GM12891 (cell line): ENCODE data around the gene MIPOL1.

Source experiments
- DNase-seq: peaks from one replicate; pipeline ENCODE4 v3.0.0; 2011; ENCODE audit warnings: low spot score; ENCODE audit not compliant: insufficient read length
- FAIRE-seq: peaks from 2 replicates; lab custom pipeline; 2011; peaks lifted over from hg19 to GRCh38; lab: Jason Lieb, UNC
- PAX5 ChIP-seq: IDR thresholded peaks from 2 replicates; pipeline ENCODE4 v1.6.1; 2011; ENCODE audit warnings: low read length, moderate library complexity, mild to moderate bottlenecking; ENCODE audit not compliant: insufficient read depth, severe bottlenecking
- POLR2A ChIP-seq: IDR thresholded peaks from 2 replicates; pipeline ENCODE4 v1.6.1; 2011; ENCODE audit warnings: low read depth, low read length, control low read depth
- POLR2AphosphoS5 ChIP-seq: IDR thresholded peaks from 2 replicates; pipeline ENCODE4 v1.6.1; 2011; ENCODE audit warnings: low read depth, low read length, control low read depth
- POU2F2 ChIP-seq: IDR thresholded peaks from 2 replicates; pipeline ENCODE4 v1.6.1; 2011; ENCODE audit warnings: low read depth, mild to moderate bottlenecking, control low read depth, low read length, moderate library complexity
- SPI1 ChIP-seq: IDR thresholded peaks from 2 replicates; pipeline ENCODE4 v1.6.1; 2011; ENCODE audit warnings: low read depth, low read length, control low read depth
- TAF1 ChIP-seq: IDR thresholded peaks from 2 replicates; pipeline ENCODE4 v1.6.1; 2011; ENCODE audit warnings: low read depth, low read length, control low read depth

Gene MIPOL1

GRCh38 chr14:37587131-37587803, 389.5 kb downstream of the MIPOL1 start:
- TF ChIP-seq SPI1 (no peak), PAX5 (no peak), TAF1 (no peak), POU2F2 (no peak), POLR2AphosphoS5 (no peak)
- FAIRE-seq (no peak), DNase-seq (no peak)

GRCh38 chr14:37587881-37588666, 390.3 kb downstream of the MIPOL1 start:
- TF ChIP-seq TAF1 (no peak), POU2F2 (no peak), PAX5 (no peak), SPI1 (no peak)
- no peak for DNase-seq
- FAIRE-seq = no peak

- TF ChIP-seq PAX5 = no peak
- no peak for TF ChIP-seq SPI1
- TF ChIP-seq POLR2A = no peak
- TF ChIP-seq POLR2AphosphoS5 = no peak
- no peak for TF ChIP-seq TAF1
- no peak for TF ChIP-seq POU2F2
- DNase-seq (no peak), FAIRE-seq (no peak)
Measured at GRCh38 chr14:37588667-37588955, 390.9 kb downstream of the MIPOL1 start.

- no peak for DNase-seq
- TF ChIP-seq POLR2A (no peak), TAF1 (no peak), POLR2AphosphoS5 (no peak), SPI1 (no peak), POU2F2 (no peak), PAX5 (no peak)
- FAIRE-seq = no peak
Measured at GRCh38 chr14:37588956-37589714, 391.4 kb downstream of the MIPOL1 start.

- TF ChIP-seq SPI1 = no peak
- no peak for TF ChIP-seq PAX5
- no peak for TF ChIP-seq POLR2AphosphoS5
- TF ChIP-seq POLR2A = no peak
- no peak for TF ChIP-seq POU2F2
- TF ChIP-seq TAF1 = no peak
- no peak for DNase-seq
- no peak for FAIRE-seq
Measured at GRCh38 chr14:37589715-37590427, 392.1 kb downstream of the MIPOL1 start.

- no peak for FAIRE-seq
- TF ChIP-seq POU2F2 (no peak), POLR2A (no peak), SPI1 (no peak)
- no peak for DNase-seq
Measured at GRCh38 chr14:37590428-37591139, 392.8 kb downstream of the MIPOL1 start.

- FAIRE-seq = no peak
- DNase-seq = no peak
Measured at GRCh38 chr14:37591311-37591940, 393.7 kb downstream of the MIPOL1 start.

GRCh38 chr14:37591941-37592481, 394.3 kb downstream of the MIPOL1 start:
- no peak for TF ChIP-seq POLR2A
- no peak for TF ChIP-seq POU2F2
- TF ChIP-seq POLR2AphosphoS5 = no peak
- no peak for TF ChIP-seq PAX5
- TF ChIP-seq SPI1 = no peak
- no peak for TF ChIP-seq TAF1
- FAIRE-seq = no peak
- no peak for DNase-seq

More at GRCh38 chr14:37591311-37591940, 393.7 kb downstream of the MIPOL1 start:
- no peak for TF ChIP-seq PAX5
